ENCODE data around the gene TSPAN9.

The TSPAN9 gene

GRCh38 chr12:3184485-3184884 lies 107.3 kb downstream of the TSPAN9 start:
- no peak for FAIRE-seq
- DNase-seq (ENCODE audit: low spot score), result no peak

GRCh38 chr12:3185260-3185870 lies 108.2 kb downstream of the TSPAN9 start:
- FAIRE-seq, result no peak
- DNase-seq (ENCODE audit: low spot score), result no peak

GRCh38 chr12:3186546-3187215 lies 109.5 kb downstream of the TSPAN9 start:
- FAIRE-seq (peak; percentile 5), DNase-seq (ENCODE audit: low spot score) (no peak)

- FAIRE-seq, result peak; percentile 30
- no peak for DNase-seq (ENCODE audit: low spot score)
These were observed 110.9 kb downstream of the TSPAN9 start for GRCh38 chr12:3187846-3188770.

DNA sequence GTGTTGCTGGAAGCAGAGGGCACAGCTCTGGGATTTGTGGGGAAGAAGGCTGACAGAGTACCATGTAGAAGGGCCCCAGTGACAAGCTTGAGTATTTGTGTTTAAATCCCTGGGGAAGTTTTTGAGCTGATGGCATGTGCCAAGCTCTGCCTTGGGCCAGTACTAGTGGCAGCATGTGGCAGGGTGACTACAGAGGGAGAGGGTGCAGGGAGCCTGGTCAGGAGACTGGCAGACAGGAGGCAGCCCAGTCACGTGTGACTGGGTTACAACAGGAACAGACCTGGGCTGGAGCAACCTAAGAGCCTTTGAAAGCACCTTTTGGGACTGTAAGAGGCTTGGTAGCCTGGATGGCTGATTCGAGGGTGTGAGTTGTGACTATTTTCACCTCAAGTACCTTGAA lies 112.1 kb downstream of the TSPAN9 start:
- DNase-seq (ENCODE audit: low spot score) (no peak), FAIRE-seq (no peak)

GRCh38 chr12:3190101-3190500 lies 112.9 kb downstream of the TSPAN9 start:
- DNase-seq (ENCODE audit: low spot score) (no peak), FAIRE-seq (peak; percentile 86)

- FAIRE-seq (peak; percentile 13), DNase-seq (ENCODE audit: low spot score) (no peak)
These were observed 114.3 kb downstream of the TSPAN9 start for GRCh38 chr12:3191450-3191849.

- DNase-seq (ENCODE audit: low spot score), result no peak
- peak; percentile 50 for FAIRE-seq
These were observed 115.0 kb downstream of the TSPAN9 start for GRCh38 chr12:3192221-3192620.

DNA sequence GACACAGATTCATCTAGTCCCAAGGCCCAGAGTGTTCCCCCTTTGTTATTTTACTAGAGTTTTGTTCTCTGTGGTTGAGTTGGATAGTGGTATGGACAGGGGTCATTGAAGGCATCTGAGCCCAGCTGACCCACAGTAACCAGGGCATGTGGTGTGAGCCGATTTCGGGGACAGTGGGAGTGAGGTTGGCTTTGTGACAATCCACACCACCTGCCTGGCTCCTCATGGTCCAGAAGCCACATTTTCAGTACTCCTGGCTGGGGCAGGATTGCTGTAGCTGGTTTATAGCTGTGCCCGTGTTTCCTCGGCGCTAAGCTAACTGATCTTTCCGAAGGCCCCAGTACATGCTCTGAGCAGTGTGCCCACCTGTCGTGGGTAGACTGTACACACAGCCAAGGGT lies 116.0 kb downstream of the TSPAN9 start:
- no peak for FAIRE-seq

GRCh38 chr12:3193755-3194154 lies 116.6 kb downstream of the TSPAN9 start:
- FAIRE-seq (no peak), DNase-seq (ENCODE audit: low spot score) (no peak)

More for the DNA sequence above, 116.0 kb downstream of the TSPAN9 start:
- no peak for DNase-seq (ENCODE audit: low spot score)

DNA sequence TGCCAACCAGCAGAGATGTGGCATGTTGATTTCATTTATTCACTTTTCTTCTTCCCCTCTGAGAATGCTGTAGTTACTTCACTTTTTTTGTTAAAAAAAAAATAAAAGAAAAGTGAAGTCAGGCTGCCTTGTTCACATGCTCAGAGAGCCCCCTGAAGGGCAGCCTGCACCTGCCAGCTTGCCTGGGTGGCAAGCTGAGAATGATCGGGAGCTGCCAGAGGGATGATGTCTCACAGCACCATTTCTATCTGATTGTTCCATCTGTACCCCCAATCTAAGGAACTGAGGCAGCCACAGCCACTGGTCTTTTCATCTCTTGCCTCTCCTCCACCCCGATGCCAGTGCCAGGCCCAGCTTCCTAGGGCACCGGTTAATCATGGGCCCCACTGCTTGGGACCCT lies 118.2 kb downstream of the TSPAN9 start:
- FAIRE-seq, result no peak
- no peak for DNase-seq (ENCODE audit: low spot score)

DNA sequence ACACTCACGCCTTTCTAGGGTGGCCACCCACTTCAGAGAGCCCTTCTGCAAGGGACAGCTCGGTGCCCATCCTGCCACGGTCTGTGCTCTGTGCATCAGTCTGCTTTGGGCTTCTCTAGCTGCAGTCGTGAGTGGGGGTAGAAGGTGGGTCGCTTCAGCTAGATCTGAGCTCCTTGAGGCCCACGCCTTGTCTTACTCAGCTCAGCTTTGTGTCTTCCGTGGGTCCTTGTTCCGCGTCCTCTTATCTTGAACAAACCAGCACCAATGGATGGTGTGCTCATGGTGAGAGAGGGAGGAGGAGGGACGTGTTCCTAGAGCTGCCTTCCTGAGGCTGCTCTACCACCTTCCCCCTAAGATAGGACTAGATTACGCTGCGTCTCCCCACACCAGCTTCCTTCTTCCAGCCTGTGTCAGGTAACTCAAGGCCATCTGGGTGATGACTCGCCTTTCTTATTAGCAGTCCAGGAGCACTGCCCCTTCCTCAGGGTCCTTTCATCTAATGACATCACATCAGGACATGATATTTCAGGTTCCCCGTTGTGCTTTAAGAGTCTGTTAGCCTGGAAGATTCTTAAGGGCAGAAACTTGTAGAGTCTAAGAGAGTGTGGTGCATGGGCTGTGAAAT lies 118.8 kb downstream of the TSPAN9 start:
- DNase-seq (ENCODE audit: low spot score) (no peak), FAIRE-seq (peak; percentile 59)

GRCh38 chr12:3196488-3196887 lies 119.3 kb downstream of the TSPAN9 start:
- no peak for FAIRE-seq

DNA sequence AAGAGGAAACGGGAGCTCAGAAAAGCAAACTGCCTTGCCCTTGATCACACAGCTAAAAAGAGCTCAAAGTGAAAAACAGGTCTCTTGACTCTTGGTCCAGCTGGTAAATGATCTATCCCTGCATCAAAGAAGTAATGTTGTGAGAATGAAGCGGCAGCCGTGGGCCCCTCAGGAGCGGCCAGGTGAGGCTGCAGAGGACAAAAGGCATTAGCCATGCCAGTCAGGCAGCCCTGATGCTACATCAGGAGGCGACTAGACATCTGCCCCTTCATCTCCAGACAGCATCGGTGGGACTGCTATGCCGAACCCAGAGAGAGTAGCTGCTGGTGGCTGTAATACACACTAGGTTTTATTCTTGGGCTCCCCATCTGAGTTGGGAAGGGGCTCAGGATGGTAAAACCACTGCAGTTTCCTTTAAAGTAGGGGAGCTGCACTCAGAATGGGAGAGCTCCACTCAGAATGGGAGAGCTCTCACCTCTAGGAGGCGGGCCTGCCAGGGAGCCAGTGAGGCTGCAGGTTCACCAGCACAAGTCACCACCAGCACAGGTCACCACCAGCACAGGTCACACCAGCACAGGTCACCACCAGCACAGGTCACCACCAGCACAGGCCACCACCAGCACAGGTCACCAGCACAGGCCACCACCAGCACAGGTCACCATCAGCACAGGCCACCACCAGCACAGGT lies 120.1 kb downstream of the TSPAN9 start:
- DNase-seq (ENCODE audit: low spot score) (no peak), FAIRE-seq (peak; percentile 46)

More at GRCh38 chr12:3196488-3196887, 119.3 kb downstream of the TSPAN9 start:
- DNase-seq (ENCODE audit: low spot score), result no peak

- FAIRE-seq (peak; percentile 56), DNase-seq (ENCODE audit: low spot score) (no peak)
These were observed 122.4 kb downstream of the TSPAN9 start for GRCh38 chr12:3199551-3200031.

DNA sequence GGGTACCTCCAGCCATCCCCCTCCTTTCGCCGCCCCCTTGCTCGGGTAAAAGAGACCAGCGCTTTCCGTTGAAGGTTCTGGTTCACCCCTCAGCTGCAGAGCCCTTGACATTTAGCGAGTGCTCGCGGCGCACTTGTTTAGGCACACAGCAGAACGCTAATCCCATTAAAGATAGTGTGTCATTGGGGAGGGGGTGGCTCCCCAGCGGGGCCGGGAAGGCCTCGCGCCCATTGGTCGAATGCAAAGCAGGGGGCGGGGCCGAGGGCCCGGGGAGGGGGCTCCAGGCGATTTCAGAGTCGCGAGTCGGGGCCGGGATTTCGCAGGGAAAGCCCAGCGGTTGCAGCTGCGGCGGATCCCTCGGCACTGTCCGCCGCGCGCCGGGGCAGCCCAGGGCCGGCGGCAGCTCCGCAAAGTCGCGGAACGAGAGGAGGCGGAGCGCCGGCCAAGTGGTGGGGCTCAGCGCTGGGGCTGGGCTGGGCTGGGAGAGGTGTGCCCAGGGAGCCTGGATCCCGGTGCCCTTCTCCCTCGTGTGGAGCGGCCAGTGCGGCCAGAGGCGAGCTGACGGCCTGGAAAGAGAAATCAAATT lies 122.9 kb downstream of the TSPAN9 start:
- FAIRE-seq (no peak), DNase-seq (ENCODE audit: low spot score) (peak; percentile 61)

DNA sequence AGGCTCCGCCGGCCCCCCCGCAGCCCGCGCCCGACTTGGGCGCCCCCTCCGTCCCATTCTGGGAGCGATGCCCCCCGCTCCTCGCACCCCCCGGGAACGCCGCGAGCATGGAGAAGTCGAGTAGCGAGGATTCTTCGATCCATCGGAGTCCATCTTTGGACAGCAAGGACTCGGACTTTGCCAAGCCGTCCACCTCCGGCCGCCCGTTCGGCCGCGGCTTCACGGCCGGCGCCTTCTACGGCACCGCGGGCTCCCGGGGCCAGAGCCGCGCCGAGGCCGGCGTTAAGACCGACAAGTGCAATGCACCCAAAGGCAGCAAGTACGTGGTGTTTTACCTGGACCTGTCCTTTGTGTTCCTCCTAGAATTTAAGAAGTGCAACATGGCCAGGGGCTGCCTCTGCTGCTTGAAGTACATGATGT lies 123.6 kb downstream of the TSPAN9 start:
- DNase-seq (ENCODE audit: low spot score) (no peak), FAIRE-seq (peak; percentile 9)

DNA sequence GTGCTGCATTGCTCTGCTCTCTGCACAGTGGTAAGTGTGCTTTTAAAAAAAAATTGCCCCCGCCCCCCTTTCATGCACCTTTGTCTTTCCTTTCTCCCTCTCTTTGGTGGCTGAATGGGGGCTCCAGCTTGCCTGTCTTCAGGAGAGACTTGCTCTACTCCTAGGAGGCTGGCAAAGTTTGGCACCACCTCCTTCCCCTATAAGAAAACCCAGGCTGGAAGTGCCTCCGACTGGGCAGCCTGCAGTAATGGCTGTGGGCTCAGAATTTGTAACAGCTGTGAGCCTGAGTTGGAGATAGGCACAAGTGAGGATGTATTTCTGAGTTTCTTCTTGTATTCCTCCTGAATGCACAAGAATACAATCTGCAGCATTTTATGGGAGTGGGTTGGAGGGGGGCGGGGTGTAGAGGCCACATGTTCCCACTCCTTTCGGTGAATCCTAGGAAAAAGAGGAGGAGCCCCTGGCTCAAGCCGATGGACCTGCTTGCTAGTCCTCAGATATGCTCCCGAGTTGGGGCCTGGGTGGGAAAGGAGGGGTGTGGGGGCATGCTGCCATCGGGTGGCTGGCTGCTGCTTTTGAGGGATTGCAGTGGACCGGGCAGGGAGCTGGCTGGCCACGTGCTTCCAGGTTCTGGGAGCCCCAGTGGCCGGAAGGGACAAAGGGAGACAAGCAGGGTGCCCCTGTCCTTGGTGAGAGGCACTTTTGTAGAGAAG lies 124.3 kb downstream of the TSPAN9 start:
- DNase-seq (ENCODE audit: low spot score), result no peak
- FAIRE-seq, result no peak

DNA sequence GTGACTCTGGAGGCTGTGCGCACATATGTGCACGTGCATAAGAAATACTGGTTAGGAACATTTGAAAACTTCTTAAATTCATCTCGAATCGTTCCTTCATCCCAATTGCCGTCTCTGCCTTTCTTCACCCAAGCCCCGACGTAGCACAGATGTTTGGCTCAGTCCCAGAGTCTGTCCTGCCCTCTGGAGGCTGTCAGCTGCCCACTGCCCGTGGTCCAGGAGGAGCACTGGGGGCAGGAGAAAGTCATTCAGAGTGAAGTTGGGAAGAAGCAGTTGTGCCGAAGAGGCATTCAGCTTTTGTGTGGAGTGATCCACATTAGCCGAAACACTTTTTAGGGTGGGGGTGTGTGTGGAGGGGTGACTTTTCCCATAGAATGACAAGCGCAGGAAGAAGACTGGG lies 124.9 kb downstream of the TSPAN9 start:
- no peak for DNase-seq (ENCODE audit: low spot score)
- FAIRE-seq, result no peak
